Glomerular endothelial cell (primary cell): ENCODE results near the gene PDIK1L. TPM values are rescaled to one million over a fixed set of nuclear protein-coding genes. Genes with fewer than 3 reads are reported as not detected.

ENCODE experiments used
- DNase-seq: peaks from one replicate; pipeline ENCODE4 v3.0.0-alpha.2; 2011; ENCODE audit warnings: low read depth, low spot score; ENCODE audit errors: extremely low read depth
- total RNA-seq: library from RNA; depleted of rRNA; stranded (reverse); fragments of >200 nt; gene quantifications from 2 replicates; pipeline ENCODE4 v1.2.3, GENCODE V29; 2015

The PDIK1L gene
- 1.8 and 5.4 TPM in 2 replicates for total RNA-seq

DNA sequence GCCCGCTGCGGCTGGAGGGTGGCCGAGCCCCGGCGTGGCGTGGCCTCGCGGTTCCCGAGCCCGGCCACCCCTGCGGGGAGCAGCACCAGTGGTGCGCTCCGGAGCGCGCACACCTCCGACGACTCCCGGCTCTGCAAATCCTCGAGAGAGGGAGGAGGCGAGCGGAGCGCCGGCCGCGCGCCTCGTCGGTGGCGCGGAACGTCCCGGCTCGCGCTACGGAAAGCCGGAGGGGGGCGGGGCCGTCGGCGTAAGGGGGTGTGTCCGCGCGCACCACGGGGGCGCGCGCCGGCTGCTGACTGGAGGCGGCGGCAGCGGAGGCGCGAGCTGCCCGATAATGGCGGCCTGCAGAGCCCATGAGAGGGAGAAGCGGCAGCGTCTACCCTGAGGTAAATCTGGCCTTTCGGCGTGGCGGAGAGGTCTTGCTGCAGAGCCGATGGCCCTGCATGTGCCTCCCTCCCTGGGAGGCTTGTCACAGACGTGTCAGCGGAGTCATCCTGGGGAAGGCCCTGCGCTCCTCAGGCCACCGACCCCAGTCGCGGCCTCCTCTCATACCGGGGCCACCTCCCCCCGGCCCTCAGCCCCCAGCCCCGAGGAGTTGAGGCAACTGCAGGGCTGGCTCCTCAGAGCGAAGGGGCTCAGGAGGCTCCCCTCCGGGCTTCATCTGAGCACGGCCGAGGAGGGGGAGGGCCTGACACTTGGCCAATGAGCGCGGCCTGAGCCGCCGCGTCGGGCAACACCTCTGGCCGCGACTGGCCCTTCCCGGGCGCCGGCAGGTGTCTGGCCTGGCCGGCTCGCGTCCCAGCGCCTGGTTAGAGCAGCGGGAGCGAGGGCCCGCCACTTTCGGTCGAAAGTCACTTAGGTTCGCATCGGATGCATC lies at the start of gene PDIK1L:
TSS of gene PDIK1L (plus strand) at position 295 of the 877 bp plus-strand sequence. CDS start 2,485 bp downstream, outside the sequence.
- no peak for DNase-seq

- DNase-seq, result no peak
Measured at GRCh38 chr1:26064553-26064952, 47.1 kb upstream of the PDIK1L start.

GRCh38 chr1:26066160-26066559 lies 45.5 kb upstream of the PDIK1L start:
- DNase-seq, result no peak

GRCh38 chr1:26066857-26067256 lies 44.8 kb upstream of the PDIK1L start:
- no peak for DNase-seq

DNA sequence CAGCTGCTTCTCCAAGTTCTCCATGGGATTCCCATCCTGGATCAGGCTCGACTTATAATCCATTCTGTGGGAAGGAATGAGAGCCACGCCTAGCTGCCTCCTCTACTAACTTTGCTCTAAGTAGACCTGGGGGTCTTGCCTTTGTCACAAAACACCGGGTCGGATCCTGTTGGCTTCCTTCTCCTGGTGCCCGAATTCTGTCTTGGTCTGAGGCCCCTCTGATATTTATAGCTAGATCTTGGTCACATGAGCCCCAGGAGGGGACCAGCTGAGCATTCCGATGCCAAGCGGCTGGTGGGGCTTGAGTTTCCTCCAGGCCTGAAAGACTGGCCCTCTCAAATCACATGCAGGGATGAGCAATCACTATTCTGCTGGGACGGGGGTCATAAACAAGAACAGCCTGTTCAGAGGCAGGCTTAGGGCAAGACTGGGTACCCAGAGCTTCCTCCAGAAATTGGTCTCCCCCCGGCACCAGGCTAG lies 44.2 kb upstream of the PDIK1L start, which contains the start of gene TRIM63:
TSS of gene TRIM63 (minus strand) at position 199 of the 480 bp plus-strand sequence. CDS start at position 63, 136 bp downstream.
- DNase-seq, result no peak

DNA sequence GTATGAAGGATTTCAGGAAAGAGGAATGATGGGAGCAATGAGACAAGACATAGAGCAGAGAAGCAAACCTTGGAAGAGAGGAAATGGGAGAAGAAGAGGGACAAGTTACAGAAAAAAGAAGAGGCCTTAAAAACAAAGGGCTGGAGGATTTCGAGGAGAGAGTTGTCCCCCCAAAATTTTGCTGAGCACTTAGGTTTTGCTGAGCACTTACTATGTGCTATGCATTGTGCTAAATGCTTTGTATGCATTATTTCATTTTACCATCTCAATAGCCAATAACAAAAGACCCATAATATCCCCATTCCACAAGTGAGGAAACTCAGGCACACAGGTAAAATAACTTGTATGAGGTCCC lies 41.7 kb upstream of the PDIK1L start:
- DNase-seq, result no peak

DNA sequence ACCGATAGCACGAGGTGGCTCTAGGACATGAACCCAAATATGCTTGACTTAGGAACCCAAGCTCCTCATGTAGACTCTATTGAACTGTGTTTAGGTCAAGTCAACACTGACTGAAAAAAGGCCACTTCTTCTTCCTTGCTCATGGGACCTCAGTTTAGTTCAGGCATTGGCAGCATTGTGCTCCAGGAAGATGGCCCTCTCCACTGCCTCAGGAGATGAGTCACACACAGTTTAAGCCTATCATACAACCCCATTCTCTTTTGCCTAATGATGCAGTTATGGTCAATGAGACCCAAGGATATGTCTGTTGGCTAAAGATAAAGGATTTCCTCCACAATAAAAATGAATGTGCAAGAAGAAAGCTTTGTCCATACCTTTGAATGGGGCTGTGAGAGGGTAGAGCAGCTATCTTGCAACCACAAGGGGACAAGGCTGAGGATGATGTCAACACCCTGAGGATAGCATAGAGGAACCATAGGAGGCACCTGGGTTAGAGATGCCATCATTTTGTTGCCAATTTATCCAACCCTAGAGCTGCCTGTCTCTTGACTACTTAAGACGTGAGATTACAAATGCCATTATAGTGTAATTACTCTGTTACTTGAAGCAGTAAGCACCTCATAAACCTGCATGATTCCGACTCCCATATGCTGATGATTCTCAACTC lies 41.2 kb upstream of the PDIK1L start:
- DNase-seq, result no peak

DNA sequence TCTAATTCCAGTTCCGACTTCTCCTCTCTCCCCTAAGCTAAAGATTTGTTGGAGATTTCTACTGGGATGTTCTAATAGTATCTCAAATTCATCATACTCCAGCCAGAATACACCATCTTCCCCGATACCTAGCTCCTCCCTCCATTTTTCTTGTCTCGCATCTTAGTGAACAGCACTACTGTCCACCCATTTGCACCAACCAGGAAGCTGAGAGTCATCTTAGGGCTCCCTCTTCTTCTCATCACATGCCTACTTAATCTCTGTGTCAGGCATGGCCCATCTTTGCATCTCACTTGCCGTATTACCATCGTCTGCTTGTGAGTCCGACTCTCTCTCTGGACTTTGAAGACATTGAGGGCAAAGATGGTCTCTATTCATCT lies 40.7 kb upstream of the PDIK1L start:
- no peak for DNase-seq

DNA sequence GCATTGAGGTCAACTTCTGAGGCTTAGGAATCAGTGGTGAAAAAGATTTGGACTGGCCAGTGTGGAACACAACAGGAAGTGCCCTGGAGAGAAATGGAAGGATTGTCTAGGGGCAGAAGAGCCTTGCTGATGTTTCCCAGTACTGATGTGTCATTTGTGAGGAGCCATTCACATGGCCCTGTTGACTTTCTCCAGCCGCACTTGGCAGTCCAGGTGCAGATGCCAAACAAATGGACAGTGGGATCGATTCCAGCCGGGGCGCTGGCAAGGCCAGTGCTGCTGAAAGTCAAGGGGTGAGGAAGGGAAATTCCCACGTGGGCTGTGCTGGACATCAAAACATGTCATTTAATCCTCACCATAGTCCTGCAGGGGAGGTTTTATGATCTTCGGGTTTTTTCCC lies 39.3 kb upstream of the PDIK1L start:
- DNase-seq, result no peak

DNA sequence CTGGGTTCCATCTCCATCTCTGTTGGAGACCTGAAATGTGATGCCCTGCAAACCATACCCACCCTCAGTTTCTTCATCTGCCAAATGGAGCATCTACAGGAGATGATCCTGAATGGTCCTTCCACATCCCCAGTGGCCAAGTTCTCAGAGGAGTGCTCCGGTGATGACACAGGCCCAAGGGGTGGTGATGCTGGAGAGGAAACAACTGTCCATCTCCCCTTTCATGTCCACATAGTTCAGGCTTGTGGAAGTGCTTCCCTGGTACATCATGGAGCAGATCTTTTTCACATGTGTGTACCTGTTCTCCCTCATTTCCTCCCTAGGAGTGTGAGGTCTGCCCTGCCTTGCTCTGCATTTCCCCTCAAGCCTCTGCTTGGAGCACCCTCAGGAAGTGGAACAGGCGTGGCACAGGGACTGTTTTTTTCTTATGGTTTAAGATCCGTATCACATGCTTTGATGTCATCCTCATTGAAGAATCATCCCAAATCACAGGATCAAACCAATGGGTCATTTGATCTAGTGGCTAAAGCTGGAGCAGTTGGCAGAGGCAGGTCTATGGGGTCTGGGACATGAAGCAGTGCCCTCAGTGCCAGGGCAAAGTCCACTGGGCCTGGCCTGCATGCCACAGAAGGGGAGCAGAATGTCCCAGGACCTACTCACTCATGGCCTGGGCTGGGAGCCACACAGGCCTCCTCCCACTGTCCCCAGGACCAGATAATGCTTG lies 36.0 kb upstream of the PDIK1L start:
- DNase-seq, result no peak

- DNase-seq, result no peak
Measured at GRCh38 chr1:26077524-26077923, 34.1 kb upstream of the PDIK1L start.

DNA sequence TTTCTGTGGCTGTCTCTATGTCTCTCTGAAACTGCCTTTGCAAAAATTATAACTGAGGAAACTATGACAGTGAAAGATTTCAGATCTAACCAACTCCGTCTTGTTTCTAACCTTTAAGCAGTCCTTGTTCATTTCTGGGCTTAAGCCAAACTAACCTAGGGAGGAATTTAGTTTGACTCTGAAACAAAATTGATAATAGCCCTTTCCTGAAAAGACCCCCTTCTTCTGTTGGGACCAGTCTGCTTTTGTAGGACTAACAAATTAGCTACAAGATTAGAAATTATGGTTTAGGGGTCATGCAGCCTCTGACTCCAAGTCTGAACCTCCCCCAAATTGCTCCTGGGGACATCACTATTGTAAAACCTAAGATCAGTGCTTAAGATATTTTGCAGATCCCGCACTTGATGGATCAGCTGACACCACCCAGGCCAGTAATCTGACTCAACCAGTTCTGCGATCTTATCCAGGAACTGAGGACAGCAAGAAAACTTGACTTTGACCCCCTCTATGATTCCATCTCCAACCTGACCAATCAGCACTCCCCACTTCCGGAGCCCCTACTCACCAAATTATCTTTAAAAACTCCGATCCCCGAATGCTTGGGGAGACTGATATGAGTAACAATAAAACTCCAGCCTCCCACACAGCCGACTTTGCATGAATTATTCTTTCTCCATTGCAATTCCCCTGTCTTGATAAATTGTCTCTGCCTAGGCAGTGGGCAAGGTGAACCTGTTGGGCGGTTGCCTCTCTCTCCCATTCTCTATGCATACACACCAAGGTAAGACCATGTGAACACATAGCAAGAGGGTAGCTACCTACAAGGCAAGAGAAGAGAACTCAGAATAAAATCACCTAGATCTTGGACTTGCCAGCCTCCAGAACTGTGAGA lies 33.1 kb upstream of the PDIK1L start:
- DNase-seq, result no peak

- no peak for DNase-seq
Measured at GRCh38 chr1:26079178-26079563, 32.5 kb upstream of the PDIK1L start.

- DNase-seq, result no peak
Measured at GRCh38 chr1:26079960-26080814, 31.4 kb upstream of the PDIK1L start.

DNA sequence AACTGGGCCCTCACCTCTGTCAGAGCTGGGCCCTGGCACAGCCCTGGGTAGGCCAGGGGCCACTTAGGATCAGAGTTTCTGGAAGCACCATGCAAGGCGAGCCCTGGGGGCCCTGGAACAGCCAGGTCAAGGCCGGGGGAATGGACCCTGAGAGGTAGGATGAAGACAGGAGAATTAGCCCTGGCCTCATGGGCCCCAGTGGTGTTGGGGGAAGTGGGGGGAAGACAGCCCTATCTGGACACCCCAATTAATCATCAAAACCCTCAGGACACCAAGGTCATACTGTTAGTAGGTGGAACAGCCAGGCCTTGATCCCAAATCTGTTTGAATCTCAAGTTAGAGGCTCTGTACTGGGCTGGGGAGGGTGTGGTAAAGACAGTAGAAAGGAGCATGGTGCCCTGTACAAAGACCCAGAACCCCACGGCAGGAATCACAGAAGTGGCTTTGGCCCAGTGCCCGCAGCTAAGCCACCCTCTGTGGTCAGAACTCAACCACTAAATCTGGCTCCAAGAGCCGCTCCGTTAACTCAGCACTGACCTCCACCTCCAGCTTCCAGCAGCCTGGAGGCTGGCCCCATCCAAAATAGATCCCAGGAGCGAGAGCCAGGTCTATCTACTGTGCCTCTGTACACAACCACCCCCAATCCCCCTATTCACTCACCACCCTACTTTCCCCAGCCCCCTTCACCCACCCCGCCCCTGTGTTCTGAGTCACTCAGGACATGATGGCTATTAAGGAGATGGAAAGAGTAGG lies 30.2 kb upstream of the PDIK1L start:
- DNase-seq, result no peak

- DNase-seq, result no peak
Measured at GRCh38 chr1:26082020-26082350, 29.6 kb upstream of the PDIK1L start.

GRCh38 chr1:26083208-26083607 lies 28.4 kb upstream of the PDIK1L start:
- no peak for DNase-seq

- no peak for DNase-seq
Measured at GRCh38 chr1:26084091-26084561, 27.5 kb upstream of the PDIK1L start.

DNA sequence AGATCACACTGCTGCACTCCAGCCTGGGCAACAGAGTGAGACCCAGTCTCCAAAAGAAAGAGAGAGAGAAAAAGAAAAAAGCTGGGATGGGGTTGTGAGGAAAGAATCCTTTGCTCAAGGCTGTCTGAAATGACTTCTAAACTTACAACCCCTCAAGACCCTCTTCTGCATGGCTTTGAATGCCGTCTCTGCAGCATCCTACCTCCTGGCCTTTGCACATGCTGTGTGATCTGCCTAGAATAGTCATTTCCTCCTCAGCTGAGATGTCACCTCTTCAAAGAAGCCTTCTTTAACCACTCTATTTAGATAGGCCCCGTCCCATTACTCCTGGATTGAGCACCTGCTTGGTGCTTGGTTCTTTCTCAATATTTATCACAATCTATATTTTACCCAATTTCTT lies 26.8 kb upstream of the PDIK1L start:
- no peak for DNase-seq
